DMS 273 treated with DMSO at 0.1 percent for 48 hours (cell line): Measurements from ENCODE around the gene FLT1.

Experiments
- DNase-seq: peaks from one replicate; lab custom pipeline; 2025; lab: John Stamatoyannopoulos, UW

The FLT1 gene

DNA sequence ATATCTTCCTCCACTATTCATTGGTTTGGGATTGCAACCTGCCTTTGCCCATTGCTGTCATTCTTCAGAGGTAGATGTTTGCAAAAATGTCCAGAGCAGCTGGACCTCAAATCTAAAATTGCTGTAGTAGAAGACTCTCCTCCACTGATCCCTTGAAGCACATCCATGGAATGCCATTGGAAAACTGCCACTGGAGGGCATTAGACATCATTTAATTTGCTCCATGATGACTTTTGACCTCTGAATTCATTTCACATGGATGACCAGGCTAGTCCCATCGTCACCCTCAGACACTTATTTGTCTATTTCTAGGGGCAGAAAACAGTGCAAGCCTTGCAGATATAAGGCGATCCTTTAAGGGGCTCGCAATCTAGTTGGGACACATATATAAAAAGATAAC is 33.9 kb upstream of the FLT1 start:
- DNase-seq = no peak

DNA sequence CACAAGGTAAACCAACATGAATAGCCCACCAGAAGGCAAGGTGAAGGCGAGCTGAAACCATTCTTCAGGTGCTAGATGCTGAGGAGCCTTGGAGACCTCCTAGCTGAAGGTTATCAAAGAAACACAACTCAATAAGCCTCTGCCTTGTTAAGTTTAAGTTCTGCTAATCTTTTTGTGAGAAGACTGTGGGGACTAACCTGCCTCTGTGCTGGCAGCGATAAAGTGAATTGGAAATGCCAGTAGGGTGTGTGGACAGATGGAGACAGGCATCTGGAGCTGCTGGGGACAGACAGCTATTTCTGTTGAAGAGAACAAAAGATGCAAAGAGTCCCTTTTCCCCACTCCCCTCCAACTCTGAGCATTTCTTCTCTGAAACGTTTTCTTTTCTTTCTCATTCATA is 33.5 kb upstream of the FLT1 start:
- DNase-seq = no peak

DNA sequence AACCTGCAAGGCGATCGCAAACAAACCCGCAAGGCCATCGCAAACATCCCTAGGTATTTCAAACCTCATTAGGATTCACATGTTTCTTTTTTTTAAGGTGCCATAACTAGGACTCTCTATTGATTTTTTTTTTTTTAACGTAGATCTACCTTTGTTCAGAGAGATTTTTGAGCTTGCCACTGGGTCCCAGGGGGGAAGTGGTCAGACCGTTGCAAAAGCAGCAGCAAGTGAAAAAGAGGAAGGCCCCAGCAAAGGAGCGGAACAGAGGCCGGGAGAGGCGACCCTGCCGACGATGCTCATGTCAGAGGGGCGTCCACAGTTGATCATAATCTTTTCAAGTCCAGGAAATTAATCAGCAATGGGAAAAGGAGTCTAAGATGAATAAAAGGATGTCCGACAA is 32.7 kb upstream of the FLT1 start:
- DNase-seq = no peak

DNA sequence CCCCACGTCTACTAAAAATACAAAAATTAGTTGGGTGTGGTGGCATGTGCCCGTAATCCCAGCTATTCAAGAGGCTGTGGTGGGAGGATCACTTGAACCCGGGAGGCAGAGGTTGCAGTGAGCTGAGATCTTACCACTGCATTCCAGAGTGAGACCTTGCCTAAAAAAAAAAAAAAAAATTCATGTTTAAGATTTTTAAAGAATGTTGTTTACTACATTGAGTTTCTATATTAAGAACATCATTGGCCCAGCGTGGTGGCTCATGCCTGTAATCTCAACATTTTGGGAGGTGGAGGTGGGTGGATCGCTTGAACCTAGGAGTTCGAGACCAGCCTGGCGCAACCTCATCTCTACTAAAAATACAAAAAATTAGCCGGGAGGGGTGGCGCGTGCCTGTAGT is 31.9 kb upstream of the FLT1 start:
- no peak for DNase-seq

DNA sequence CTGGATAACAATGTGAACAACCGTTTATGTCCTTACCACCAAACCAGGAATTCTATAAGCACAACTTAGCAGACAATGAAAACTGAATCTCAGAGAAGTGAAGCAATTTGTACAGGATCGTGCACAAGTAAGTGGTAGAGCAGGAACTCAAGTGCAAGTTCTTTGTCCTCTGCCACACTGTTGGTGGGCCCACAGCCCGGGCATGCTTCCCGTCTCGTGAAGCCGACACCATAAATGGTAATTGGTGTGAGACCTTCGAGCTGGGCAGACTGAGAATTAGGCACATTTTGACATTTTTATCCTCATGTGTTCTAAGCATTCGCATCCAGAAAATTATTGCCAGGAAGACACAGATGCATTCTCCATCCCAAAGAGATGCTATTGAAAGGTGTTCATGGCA is 27.9 kb upstream of the FLT1 start:
- DNase-seq = no peak

DNA sequence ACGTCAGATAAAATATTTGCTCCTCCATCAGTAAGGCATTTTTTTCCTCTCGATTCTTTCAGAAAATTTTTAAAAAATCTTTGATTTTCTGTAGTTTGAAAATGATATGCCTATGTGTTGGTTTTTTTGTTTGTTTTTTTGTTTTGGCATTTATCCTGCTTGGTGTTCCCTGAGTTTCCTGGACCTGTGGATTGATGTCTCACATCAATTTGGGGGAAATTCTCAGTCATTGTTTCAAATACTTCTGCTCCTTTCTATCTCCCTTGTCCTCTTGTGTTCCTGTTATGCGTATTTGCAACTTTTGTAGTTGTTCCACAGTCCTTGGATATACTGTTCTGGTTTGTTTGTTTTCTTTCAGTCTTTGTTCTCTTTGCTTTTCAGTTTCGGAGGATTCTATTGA is 18.8 kb upstream of the FLT1 start:
- DNase-seq = no peak

DNA sequence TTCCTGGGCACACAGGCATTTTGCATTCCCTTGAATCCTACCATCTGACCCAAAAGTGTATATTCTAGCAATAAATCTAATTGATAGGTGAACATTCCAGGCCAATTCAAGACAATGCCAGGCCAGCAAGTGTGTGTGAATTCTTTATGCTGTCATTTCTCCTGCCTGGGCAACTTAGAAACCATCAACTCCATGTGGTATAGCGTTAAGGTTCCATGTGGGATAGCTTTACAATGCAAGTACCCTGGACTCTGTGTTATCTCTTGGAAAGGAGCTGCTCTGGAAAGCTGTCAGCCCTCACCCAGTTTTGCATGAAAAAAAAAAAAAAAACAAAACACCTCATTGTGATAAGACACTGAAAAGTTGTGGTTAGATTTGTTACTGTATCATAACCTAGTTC is 15.6 kb upstream of the FLT1 start:
- no peak for DNase-seq

DNA sequence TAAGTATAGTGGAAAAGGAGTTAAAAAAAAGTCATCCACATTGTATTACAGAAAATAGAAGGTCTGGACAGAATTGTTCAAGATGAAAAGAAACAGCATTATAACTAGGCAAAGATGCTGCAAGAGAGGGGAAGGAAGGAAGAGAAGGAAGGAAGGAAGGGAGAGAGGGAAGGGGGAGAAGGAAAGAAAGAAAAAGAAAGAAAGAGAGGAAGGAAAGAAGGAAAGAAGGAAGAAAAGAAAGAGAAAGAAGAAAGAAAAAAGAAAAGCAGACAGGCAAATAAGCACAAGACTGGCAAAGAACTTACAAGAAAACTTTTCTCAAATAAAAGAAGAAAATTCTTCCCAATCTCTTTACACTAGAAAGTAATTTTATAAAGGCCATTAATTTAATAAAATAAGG is 15.1 kb upstream of the FLT1 start:
- DNase-seq = no peak

DNA sequence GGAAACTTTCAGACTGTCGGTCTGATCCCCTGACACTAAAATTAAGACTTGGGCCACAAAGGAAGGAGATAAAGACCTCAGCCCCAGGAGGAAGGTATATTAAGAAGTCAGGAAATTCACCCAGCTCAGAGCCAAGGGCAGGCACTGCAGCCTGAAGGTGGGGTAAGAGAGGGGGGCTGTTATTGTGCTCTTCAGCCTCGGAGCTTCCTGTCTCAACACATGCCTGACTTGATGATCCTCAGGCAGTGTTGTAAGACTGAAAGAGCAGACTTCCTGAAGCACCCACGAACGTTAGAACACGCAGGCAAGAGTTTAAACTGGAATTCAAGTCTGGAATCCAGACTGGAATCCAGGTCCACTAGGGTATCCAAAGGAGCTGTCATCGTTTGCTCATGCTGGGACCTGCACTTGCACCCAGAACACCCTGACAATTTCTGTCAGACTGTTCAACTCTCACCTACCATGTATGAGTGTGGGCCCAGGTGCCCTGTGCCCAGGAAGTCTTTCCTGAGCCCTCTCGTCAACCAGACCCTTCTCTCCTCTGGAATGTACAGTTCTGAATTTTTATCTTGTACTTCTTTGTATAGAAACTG is 10.7 kb upstream of the FLT1 start:
- DNase-seq = no peak

DNA sequence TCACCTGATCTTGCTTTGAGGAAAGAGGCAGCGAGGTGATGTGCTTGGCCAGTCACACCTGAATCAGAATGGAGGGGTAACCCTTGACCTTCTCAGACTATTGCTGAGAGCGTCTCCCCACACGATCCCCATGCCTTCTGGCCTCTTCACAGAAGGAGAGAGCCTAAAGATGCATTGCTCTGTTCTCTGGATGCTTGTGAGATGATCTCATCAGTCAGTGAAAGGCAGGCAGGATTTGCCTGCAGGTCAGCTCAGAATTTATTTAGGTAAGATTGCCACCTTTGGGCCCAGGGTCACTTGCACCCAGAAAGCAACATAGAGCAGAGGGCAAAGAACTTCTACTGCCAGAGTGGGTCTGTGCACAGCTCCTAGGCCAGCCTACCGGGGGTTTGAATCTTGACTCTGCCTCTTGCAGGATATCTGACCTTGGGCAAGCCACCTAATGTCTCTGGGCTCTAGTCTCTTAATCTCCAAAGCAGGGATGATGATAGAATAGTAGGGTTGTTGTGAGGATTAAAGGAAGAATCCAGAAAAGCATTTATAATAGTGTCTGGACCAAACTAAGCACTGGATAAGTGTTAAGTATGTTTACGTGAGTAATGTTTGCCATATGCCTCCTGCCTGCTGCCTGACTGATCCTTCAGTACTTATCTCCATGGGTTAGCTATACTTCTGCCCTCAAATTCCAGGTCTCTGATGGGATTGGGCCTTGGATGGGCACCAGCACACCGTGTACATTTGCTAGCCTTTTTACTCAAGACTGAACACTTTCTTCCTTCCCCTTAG is 8.4 kb upstream of the FLT1 start:
- no peak for DNase-seq

DNA sequence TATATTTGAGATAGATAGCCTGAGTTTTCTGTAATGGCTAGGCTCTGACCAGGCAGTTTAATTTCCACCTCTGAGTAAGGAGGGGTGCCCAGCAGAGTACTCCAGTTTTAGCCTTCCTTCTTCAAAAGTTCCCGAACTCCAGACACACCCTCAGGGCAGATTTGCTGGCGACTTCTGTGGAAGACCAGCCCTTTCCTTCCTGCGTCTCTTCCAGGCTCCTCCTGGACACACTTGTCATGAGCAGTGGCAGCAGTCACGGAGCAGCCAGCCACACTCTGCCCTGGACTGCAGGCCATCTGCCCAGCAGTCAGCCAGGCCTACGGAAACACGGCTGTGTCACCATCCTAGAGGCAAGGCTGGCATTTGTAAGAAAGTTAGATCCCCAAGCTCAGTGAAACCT is 6.6 kb upstream of the FLT1 start:
- DNase-seq = no peak

DNA sequence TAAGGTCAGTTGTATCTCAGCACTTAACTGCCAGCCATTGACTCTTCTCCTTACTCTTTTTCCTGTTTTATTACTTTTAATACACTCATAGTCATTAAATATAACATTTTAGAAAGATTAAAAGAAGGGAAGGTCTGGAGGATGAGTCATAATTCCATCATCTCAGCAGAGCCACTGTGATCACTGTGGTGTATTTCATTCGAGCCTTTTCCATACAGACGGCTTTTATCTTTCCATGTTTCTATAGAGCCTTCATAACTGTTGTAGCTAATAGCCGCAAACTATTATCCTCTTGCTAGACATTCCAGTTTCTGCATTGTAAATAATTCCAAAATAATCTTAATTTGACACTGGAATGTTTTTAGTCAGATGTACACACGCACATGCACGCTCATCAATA is 4.7 kb upstream of the FLT1 start:
- DNase-seq = no peak

DNA sequence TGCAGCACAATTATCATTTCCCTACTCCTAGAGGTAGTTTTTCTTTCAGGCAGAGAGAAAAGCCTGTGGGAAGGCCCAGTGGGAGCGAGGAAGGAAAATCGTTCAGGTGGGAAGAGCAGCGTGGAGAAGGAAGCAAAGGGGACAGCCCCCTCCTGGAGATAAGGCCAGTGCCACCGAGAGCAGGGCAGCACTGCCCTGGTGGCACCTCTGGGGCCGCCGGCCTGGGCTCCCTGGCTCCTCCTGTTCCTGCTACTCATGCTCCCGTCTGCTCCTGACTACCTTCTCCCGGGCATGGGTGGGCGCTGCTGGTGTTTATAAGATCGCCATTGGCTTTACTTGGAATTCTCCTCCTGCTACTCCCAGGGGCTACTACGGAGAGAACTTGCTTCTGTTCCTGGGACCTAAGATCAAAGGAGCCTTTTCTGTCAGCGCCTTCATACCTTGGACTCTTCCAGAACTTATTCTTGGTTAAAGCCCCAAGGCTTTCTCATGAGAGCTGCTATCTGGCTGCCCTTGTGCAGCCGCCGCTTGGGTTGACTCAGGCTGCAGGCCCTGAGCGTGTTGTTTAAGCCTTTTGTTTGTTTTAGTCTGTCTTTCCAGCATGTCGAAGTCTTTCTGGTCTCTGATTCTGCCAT is 3.7 kb upstream of the FLT1 start:
- DNase-seq = no peak

DNA sequence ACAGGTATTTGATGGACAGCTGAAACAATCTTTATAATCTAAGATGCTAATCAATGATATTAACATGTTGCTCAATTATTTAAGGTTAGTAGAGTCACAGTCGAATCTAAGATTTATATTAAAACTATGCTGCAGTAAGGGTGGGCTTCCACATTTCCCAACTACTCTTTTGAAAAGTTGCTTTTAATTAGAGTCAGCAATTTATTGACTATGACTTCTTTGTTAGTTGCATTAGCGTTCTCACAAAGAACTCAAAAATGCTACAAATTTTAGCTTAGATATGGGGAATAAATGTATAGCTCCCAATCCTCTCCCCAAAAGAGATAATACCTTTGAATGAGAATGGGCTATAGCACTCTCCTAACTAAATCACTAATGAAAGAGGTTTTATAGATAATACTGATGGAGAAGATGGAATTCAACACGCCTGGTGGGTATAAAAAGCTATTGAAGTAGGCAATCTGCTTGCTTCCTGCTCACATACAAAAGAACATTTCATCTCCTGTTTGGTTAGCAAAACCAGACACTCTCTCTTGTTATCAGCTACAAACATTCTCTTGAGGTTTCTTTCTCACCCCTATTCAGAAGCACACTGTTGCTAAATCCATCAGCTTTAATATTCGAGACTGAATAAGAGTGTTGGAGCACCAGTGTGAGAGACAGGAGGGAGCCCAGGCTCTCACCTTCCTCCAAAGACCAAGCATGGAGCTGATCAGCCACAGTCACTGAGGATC is 2.4 kb upstream of the FLT1 start:
- DNase-seq = no peak

DNA sequence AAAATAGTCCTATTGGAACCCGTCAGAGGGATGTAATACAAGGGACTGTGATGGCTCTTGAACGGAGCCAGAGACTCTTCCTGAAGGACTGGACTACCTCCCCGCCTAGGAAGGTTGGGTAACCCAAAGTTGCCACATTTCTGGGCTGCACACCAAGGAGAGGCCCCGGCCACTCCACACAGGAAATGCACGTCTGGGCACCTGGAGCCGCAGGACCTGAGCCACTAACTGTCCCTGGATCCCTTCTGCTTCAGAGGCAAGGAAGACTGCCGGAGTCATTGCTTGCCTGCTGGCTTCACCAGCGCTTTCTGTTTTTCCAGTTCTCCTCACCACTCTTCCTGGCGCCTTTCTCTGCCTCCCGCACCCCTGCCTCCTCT is 1.2 kb upstream of the FLT1 start:
- no peak for DNase-seq

DNA sequence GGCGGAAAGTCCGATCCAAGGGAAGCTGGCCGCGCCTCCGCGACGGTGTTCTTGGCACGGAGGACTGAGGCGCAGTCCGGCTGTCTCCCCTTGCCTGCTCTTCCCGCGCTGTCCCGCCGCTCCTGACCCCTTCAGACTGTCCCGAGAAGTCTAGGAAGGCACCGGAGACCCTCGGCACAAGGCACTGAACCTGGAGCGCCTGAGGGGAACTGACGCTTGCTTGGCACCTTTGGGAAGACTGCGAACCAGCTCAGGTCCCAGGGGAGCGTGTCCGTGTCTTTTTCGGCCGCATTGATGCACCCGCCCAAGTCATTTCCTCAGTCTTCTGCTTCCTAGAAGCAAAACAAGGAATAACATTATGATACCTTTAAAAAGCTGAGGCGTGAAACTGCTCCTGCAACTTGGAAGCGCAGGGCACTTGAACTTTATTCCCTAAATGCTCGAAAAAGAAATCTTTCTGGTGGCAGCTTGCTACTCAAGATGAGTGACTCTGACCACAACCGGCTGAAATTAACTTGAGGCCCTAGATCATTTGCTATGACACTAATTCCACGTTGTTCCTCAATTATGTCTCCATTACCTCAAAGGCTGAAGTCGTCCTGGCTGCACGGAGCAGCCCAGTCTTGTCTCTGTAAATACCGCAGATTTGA is 735 bp upstream of the FLT1 start:
- DNase-seq = no peak

DNA sequence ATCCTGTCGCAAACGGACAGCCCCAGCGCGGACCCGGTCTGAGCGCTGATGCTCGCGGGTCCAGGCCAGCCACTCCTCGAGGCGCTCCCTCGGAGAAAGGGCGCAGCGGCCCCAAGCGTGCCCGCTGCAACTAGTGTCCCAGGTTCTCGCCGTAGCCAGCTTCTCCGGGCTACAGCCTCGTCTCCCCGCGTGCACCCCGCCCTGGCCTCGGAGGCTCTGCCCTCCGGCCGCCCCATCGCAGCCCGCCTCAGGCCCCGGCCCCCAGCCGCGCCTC is 487 bp downstream of the FLT1 start:
- DNase-seq = no peak

DNA sequence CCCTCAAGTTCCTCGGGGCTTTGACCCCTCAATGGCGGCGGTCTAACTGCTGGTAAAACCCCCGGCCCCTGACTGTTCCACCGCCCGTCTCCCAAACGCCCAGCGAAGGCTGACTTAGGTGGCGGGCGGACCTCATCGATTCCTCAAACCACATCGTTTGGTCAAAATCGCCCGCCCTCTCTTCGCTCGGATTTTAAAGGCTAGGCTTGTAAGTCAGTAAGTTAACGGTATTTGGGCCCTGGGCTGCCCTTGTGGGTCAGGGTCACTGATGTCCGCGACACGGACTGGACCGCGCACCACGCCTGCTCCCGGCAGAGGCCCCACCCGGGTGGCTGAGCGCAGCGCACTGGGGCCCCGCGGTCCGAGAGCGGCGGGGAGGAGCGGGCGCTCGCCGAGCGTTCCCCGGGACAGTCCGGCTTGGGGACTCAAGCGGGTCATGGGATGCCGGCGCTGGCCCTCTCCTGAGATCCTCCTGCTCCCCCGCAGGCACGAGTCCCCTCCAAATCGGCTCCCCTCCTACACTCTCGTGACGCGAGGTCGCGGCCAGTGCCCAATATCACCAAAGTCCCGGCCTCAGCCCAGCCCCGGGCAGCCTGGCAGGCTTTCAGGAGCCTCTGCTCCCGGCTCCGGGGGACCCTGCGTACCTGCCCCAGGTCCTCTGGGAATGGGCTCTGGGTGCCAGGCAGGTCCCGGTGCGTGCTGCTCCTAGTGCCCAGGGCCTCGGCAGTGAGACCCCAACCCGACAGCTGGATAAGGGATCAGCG is 1.0 kb downstream of the FLT1 start:
- DNase-seq = no peak

DNA sequence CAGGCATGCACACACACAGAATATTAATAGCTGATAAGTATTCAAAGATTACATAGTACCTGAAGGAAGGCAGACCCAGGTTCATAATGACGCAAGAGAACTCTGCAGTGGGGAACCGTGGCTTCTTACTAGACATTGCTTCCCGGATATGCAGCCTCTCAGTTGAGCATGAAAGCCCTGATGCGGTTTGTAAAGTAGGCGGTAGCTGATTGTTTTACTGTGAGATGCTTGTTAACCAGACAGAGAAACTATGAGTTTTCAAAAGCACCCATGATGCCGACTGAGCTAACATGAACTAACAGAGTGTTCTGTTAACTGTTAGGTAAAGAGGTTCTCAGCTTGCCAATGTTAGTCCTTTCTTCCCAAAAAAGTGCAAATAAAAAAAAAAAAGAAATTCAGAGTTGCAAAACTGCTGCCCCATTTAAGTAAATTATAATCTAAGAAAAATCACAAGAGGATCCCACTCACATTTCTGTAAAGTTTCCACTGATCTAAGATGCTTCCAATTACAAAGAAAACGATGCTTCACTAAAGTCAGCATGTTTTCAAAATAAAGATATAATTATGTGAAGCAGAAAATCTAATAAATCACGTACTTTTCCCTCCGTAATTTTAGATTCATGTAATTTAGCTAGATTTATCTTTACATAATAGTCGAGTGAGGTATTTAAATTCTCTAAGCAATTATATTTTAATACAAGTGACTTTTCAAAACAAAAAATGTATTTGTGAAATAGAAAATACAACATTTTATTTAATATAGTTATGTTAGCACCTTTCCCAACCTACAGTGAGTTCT is 2.2 kb downstream of the FLT1 start:
- DNase-seq = no peak

DNA sequence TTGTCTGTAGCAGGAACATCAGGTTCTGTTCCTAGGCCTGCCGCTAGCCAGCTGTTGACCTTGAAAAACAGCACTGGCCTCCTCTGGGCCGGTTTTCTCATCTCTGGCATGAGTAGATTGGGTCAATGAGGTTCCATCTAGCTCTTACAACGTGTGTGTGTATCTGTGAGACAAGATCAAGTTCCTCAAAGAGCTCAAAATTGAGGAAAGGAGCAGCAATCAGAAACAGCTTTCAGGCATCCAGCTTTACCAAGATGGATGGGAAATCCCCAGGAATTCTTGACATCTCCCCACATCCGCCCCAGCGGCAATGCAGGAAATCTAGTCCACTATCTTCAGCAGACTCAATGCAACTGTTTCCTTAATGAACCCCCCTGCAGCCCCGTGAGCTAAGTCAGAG is 4.9 kb downstream of the FLT1 start:
- no peak for DNase-seq

DNA sequence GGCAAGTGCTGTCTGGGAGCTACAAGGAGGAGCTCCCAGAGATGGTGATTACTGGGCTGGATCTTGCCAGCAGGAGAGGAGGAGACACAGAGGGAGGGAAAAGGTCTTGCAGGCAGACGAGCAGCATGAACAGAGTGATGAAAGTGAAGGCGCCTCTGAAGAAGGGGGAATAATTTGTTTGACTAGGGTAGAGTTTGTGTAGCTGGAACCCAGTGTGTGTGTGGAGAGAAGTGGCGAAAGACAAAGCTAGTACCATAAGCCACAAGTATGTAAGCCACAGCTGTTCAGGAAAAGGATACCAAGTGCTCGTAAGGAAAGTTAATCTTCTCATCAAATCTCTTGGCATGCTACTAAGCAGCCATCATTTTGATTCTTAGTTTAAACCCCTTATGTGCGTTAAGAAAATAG is 5.4 kb downstream of the FLT1 start:
- no peak for DNase-seq
